GM18499 (cell line): Measurements from ENCODE around the gene TRAPPC2L.
"Not testable (repeated sequence)": the region's sequence is repeated elsewhere in the genome, so short reads cannot be mapped to it uniquely, and the experiment has no call there.

Experiments
- ATAC-seq: cut with Tn5 transposase; IDR thresholded peaks from one replicate; pipeline ENCODE4 v1.9.1; 2021; ENCODE audit warnings: moderate number of reproducible peaks; ENCODE audit not compliant: insufficient read depth, unreplicated experiment

The TRAPPC2L gene

GRCh38 chr16:88886420-88886844 is 29.5 kb downstream of the TRAPPC2L start:
- ATAC-seq: no peak

- no peak for ATAC-seq
Observed at GRCh38 chr16:88886845-88887521, 30.1 kb downstream of the TRAPPC2L start.

GRCh38 chr16:88888057-88888456 is 31.1 kb downstream of the TRAPPC2L start:
- no peak for ATAC-seq

GRCh38 chr16:88888461-88889387 is 31.8 kb downstream of the TRAPPC2L start:
- no peak for ATAC-seq

- not testable (repeated sequence) for ATAC-seq
Observed at GRCh38 chr16:88889702-88890352, 32.9 kb downstream of the TRAPPC2L start.

- no peak for ATAC-seq
Observed at GRCh38 chr16:88891083-88891482, 34.2 kb downstream of the TRAPPC2L start.

- no peak for ATAC-seq
Observed at GRCh38 chr16:88892065-88892464, 35.1 kb downstream of the TRAPPC2L start.

GRCh38 chr16:88893127-88893968 is 36.4 kb downstream of the TRAPPC2L start:
- no peak for ATAC-seq

- ATAC-seq: not testable (repeated sequence)
Observed at GRCh38 chr16:88894266-88894665, 37.3 kb downstream of the TRAPPC2L start.

- no peak for ATAC-seq
Observed at GRCh38 chr16:88894681-88895300, 37.9 kb downstream of the TRAPPC2L start.

GRCh38 chr16:88895335-88895734 is 38.4 kb downstream of the TRAPPC2L start:
- ATAC-seq: no peak

- no peak for ATAC-seq
Observed at GRCh38 chr16:88896238-88897070, 39.5 kb downstream of the TRAPPC2L start.

- ATAC-seq: no peak
Observed at GRCh38 chr16:88897696-88898425, 40.9 kb downstream of the TRAPPC2L start.

GRCh38 chr16:88899901-88900661 is 43.2 kb downstream of the TRAPPC2L start:
- ATAC-seq: no peak

- no peak for ATAC-seq
Observed at GRCh38 chr16:88900662-88901052, 43.7 kb downstream of the TRAPPC2L start.

GRCh38 chr16:88901718-88902337 is 44.9 kb downstream of the TRAPPC2L start:
- ATAC-seq: no peak

- no peak for ATAC-seq
Observed at GRCh38 chr16:88902744-88903143, 45.8 kb downstream of the TRAPPC2L start.
